Tibial artery (tissue), 4 donors: Measurements from ENCODE around the gene GRM8.

Source experiments
- DNase-seq, 2 donors: peaks; one replicate each; pipeline ENCODE4 v3.0.0-alpha.2; 2019
- H3K27ac ChIP-seq, 2 donors: fragments of 200-600 bp; sonication (generic) in 1 of 2; 1 replicate in 1 of 2; 2 replicates in 1 of 2; pipeline ENCODE4 v1.5.1; 2018 to 2019; ENCODE audit warnings: mild to moderate bottlenecking in 1 of 2
- H3K27me3 ChIP-seq, 2 donors: fragments of 200-600 bp; sonication (generic) in 1 of 2; one replicate each; pipeline versions ENCODE4 v1.5.1 to v1.6.0; 2016 to 2019
- H3K36me3 ChIP-seq, 3 donors: fragments of 200-600 bp; sonication (generic) in 2 of 3; one replicate each; pipeline ENCODE4 v1.5.1; 2016 to 2019; ENCODE audit warnings: mild to moderate bottlenecking in 2 of 3
- H3K4me1 ChIP-seq, 4 donors: fragments of 200-600 bp; sonication (generic) in 2 of 4; 1 replicate in 3 of 4; 2 replicates in 1 of 4; pipeline ENCODE4 v1.5.1; 2016 to 2019
- H3K4me3 ChIP-seq, 2 donors: fragments of 200-600 bp; sonication (generic) in 1 of 2; 1 replicate in 1 of 2; 2 replicates in 1 of 2; pipeline ENCODE4 v1.5.1; 2018 to 2019; ENCODE audit warnings: mild to moderate bottlenecking in 2 of 2
- H3K9me3 ChIP-seq, 3 donors: fragments of 200-600 bp; sonication (generic) in 1 of 3; one replicate each; pipeline ENCODE4 v1.5.1; 2016 to 2019
- CTCF ChIP-seq, 2 experiments: fragments of 200-600 bp in 1 of 2; fragments of 450-650 bp in 1 of 2; IDR thresholded peaks; one replicate each; pipeline ENCODE4 v1.5.1; 2017 to 2019; ENCODE audit warnings: antibody characterized with exemption in 2 of 2, mild to moderate bottlenecking in 1 of 2, moderate library complexity in 1 of 2
- intact Hi-C: fragments of 100-400 bp; cut with DNase I; formaldehyde crosslinking; loops from one replicate; pipeline ENCODE4 v1.15.0; 2023; ENCODE audit warnings: low total_unique reads

The GRM8 gene

GRCh38 chr7:127209886-127210285 is 42.9 kb downstream of the GRM8 start:
- Histone ChIP-seq H3K27ac (no peak overlapping the region), H3K4me1 (no peaks in the 10 kb centered on the region), H3K4me3 (no peak overlapping the region), H3K27me3 (no peaks in the 10 kb centered on the region), H3K9me3 (no peaks in the 10 kb centered on the region), H3K36me3 (no peaks in the 10 kb centered on the region)
- intact Hi-C loops: no loop called here
- TF ChIP-seq CTCF (IDR thresholded peaks at IDR 0.05): no peak
- DNase-seq: no peak

GRCh38 chr7:127208860-127209259 is 43.9 kb downstream of the GRM8 start:
- H3K27me3 ChIP-seq: no peaks in the 10 kb centered on the region
- no peak for TF ChIP-seq CTCF (IDR thresholded peaks at IDR 0.05)

GRCh38 chr7:127208351-127208750 is 44.4 kb downstream of the GRM8 start:
- no peak overlapping the region for H3K4me3 ChIP-seq
- DNase-seq: no peak
- TF ChIP-seq CTCF (IDR thresholded peaks at IDR 0.05): no peak
- no peaks in the 10 kb centered on the region for H3K36me3 ChIP-seq
- H3K9me3 ChIP-seq: no peaks in the 10 kb centered on the region
- intact Hi-C loops: no loop called here
- no peaks in the 10 kb centered on the region for H3K27me3 ChIP-seq
- no peak overlapping the region for H3K27ac ChIP-seq
- H3K4me1 ChIP-seq: no peaks in the 10 kb centered on the region

More at GRCh38 chr7:127208860-127209259, 43.9 kb downstream of the GRM8 start:
- intact Hi-C loops: no loop called here
- no peak overlapping the region for H3K4me3 ChIP-seq
- H3K36me3 ChIP-seq: no peaks in the 10 kb centered on the region
- no peak overlapping the region for H3K27ac ChIP-seq
- DNase-seq: no peak
- no peaks in the 10 kb centered on the region for H3K9me3 ChIP-seq
- no peaks in the 10 kb centered on the region for H3K4me1 ChIP-seq

- no peaks in the 10 kb centered on the region for H3K27me3 ChIP-seq
- H3K27ac ChIP-seq: no peak overlapping the region
- TF ChIP-seq CTCF (IDR thresholded peaks at IDR 0.05): no peak
- H3K4me3 ChIP-seq: no peak overlapping the region
- H3K4me1 ChIP-seq: no peaks in the 10 kb centered on the region
- DNase-seq: no peak
- no peaks in the 10 kb centered on the region for H3K36me3 ChIP-seq
- H3K9me3 ChIP-seq: no peaks in the 10 kb centered on the region
- intact Hi-C loops: no loop called here
Measured at GRCh38 chr7:127207806-127208205, 44.9 kb downstream of the GRM8 start.

- Histone ChIP-seq H3K4me3 (no peak overlapping the region), H3K4me1 (no peaks in the 10 kb centered on the region), H3K27ac (no peak overlapping the region), H3K9me3 (no peaks in the 10 kb centered on the region), H3K27me3 (no peaks in the 10 kb centered on the region), H3K36me3 (no peaks in the 10 kb centered on the region)
- TF ChIP-seq CTCF (IDR thresholded peaks at IDR 0.05): no peak
- DNase-seq: no peak
- intact Hi-C loops: no loop called here
Measured at GRCh38 chr7:127207230-127207629, 45.5 kb downstream of the GRM8 start.

- no peak overlapping the region for H3K4me3 ChIP-seq
- intact Hi-C loops: no loop called here
Measured at GRCh38 chr7:127194571-127194970, 58.2 kb downstream of the GRM8 start.

More at GRCh38 chr7:127194571-127194970, 58.2 kb downstream of the GRM8 start:
- Histone ChIP-seq H3K27ac (no peak overlapping the region), H3K27me3 (no peaks in the 10 kb centered on the region), H3K36me3 (no peaks in the 10 kb centered on the region), H3K9me3 (no peaks in the 10 kb centered on the region), H3K4me1 (no peaks in the 10 kb centered on the region)
- no peak for DNase-seq
- no peak for TF ChIP-seq CTCF (IDR thresholded peaks at IDR 0.05)
